Measurements from ENCODE around the gene C12orf60. TPM values are rescaled to one million over a fixed set of nuclear protein-coding genes. Genes with fewer than 3 reads are reported as not detected.

Gene C12orf60
- total and polyA plus RNA-seq, 8 donors = 0.81 to 3.7 (median 2.7) TPM

GRCh38 chr12:14784471-14784870, 19.0 kb upstream of the C12orf60 start:
- no peak for TF ChIP-seq CTCF (IDR thresholded peaks at IDR 0.05)
- H3K9me3 ChIP-seq = no peaks in the 10 kb centered on the region
- DNase-seq (no peak), ATAC-seq (no peak)
- no peak overlapping the region for H3K4me3 ChIP-seq
- no peaks in the 10 kb centered on the region for H3K27me3 ChIP-seq
- H3K27ac ChIP-seq = no peak overlapping the region
- H3K4me1 ChIP-seq = no peaks in the 10 kb centered on the region
- intact Hi-C loops (cut with DNase I) = no loop called here
- H3K36me3 ChIP-seq = peaks cover 0 to 50% of the 10 kb centered on the region in 2 donors

GRCh38 chr12:14785568-14785967, 17.9 kb upstream of the C12orf60 start:
- ATAC-seq (no peak), DNase-seq (no peak)
- Histone ChIP-seq H3K4me1 (no peaks in the 10 kb centered on the region), H3K27ac (no peak overlapping the region), H3K4me3 (no peak overlapping the region), H3K36me3 (peaks cover 0 to 61% of the 10 kb centered on the region in 2 donors), H3K27me3 (no peaks in the 10 kb centered on the region), H3K9me3 (no peaks in the 10 kb centered on the region)
- intact Hi-C loops (cut with DNase I) = no loop called here
- TF ChIP-seq CTCF (IDR thresholded peaks at IDR 0.05) = no peak

- Histone ChIP-seq H3K9me3 (no peaks in the 10 kb centered on the region), H3K4me3 (no peak overlapping the region), H3K36me3 (peaks cover 3 to 97% of the 10 kb centered on the region in 2 donors), H3K27me3 (no peaks in the 10 kb centered on the region), H3K27ac (no peak overlapping the region), H3K4me1 (no peaks in the 10 kb centered on the region)
- intact Hi-C loops (cut with DNase I) = no loop called here
- TF ChIP-seq CTCF (IDR thresholded peaks at IDR 0.05) = no peak
- DNase-seq (peak in 2 of 4 donors; percentile 55 to 74), ATAC-seq (no peak)
Measured at GRCh38 chr12:14795028-14795448, 8.4 kb upstream of the C12orf60 start.

- Histone ChIP-seq H3K4me1 (peaks cover 6 to 25% of the 10 kb centered on the region in 2 donors), H3K27me3 (no peaks in the 10 kb centered on the region), H3K9me3 (no peaks in the 10 kb centered on the region), H3K4me3 (peak overlapping the region; percentile 65 to 80), H3K36me3 (peaks cover 0 to 25% of the 10 kb centered on the region in 2 donors), H3K27ac (no peak overlapping the region)
- intact Hi-C loops (cut with DNase I) = no loop called here
- peak in 1 of 4 donors; percentile 20 for DNase-seq
- no peak for TF ChIP-seq CTCF (IDR thresholded peaks at IDR 0.05)
- no peak for ATAC-seq
Measured at GRCh38 chr12:14802247-14802646, 1.2 kb upstream of the C12orf60 start.

- Histone ChIP-seq H3K27me3 (no peaks in the 10 kb centered on the region), H3K4me3 (peak overlapping the region; percentile 65 to 80), H3K9me3 (no peaks in the 10 kb centered on the region), H3K4me1 (peaks cover 6 to 25% of the 10 kb centered on the region in 2 donors), H3K36me3 (peaks cover 0 to 21% of the 10 kb centered on the region in 2 donors), H3K27ac (peak overlapping the region; percentile 89 to 91)
- peak in 1 of 4 donors; percentile 18 for DNase-seq
- no peak for TF ChIP-seq CTCF (IDR thresholded peaks at IDR 0.05)
- intact Hi-C loops (cut with DNase I) = no loop called here
- ATAC-seq = no peak
Measured at GRCh38 chr12:14802721-14803010, 804 bp upstream of the C12orf60 start.
